LNCAP (cell line): ENCODE measurements around the gene CDKN2B-AS1.
A peak's percentile ranks its signal among the peaks of the same experiment; 100 is the strongest.

Experiments used
- TF ChIP-seq, protein P1 (sequence below): fragments of 450-650 bp; IDR thresholded peaks from 2 replicates; pipeline ENCODE4 v1.5.1; 2017; ENCODE audit warnings: mild to moderate bottlenecking

Gene CDKN2B-AS1

DNA sequence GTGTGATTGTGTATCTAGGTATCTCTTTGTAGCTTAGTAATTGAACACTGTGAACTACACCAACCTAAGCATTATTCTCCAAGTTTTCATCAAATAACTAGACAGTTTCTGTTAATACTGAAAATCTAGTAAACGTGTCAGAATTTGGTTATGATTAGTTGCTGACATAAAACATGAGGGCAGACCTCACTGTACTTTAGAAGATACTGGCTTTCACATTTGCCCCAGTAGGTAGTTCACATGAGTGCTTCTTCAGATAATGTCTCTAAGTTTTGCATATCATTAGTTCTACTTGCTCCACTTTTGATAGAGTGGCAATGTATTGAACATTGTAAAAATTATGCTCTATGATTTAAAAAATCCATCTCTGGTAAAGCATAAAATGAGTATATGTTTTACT lies 7.4 kb downstream of the CDKN2B-AS1 start:
- TF ChIP-seq, protein P1, sequence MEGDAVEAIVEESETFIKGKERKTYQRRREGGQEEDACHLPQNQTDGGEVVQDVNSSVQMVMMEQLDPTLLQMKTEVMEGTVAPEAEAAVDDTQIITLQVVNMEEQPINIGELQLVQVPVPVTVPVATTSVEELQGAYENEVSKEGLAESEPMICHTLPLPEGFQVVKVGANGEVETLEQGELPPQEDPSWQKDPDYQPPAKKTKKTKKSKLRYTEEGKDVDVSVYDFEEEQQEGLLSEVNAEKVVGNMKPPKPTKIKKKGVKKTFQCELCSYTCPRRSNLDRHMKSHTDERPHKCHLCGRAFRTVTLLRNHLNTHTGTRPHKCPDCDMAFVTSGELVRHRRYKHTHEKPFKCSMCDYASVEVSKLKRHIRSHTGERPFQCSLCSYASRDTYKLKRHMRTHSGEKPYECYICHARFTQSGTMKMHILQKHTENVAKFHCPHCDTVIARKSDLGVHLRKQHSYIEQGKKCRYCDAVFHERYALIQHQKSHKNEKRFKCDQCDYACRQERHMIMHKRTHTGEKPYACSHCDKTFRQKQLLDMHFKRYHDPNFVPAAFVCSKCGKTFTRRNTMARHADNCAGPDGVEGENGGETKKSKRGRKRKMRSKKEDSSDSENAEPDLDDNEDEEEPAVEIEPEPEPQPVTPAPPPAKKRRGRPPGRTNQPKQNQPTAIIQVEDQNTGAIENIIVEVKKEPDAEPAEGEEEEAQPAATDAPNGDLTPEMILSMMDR: no peak

DNA sequence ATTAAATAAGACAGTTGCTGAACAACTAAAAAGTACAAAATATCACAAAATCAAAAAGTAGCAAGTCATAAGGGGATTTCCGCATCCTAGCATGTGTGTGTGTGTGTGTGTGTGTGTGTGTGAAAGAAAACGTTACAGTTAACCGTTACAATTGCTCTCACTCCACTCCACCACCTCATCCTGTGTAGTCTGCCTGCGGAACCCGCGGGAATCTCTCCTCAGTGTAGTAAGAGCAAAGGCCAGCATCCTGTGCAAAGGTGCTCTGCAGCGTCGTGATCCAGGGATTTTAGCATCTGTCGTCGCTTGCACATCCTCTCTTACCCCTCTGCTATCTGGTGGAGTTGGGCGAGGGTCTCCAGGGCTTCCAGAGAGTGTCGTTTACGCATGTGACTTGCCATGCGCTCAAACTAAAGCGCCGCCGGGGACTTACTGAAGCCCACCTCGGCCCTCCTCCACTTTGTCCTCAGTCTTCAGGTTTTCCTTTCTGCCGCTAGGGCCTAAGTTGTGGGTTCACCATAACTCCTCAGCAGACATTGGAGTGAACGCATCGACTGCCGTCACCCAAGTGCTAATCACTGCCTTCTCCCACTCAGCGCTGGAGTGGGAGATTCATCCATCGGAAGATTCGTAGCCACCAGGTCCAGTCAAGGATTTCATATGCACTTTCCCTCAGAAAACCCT lies 10.6 kb downstream of the CDKN2B-AS1 start:
- TF ChIP-seq, protein P1: no peak

DNA sequence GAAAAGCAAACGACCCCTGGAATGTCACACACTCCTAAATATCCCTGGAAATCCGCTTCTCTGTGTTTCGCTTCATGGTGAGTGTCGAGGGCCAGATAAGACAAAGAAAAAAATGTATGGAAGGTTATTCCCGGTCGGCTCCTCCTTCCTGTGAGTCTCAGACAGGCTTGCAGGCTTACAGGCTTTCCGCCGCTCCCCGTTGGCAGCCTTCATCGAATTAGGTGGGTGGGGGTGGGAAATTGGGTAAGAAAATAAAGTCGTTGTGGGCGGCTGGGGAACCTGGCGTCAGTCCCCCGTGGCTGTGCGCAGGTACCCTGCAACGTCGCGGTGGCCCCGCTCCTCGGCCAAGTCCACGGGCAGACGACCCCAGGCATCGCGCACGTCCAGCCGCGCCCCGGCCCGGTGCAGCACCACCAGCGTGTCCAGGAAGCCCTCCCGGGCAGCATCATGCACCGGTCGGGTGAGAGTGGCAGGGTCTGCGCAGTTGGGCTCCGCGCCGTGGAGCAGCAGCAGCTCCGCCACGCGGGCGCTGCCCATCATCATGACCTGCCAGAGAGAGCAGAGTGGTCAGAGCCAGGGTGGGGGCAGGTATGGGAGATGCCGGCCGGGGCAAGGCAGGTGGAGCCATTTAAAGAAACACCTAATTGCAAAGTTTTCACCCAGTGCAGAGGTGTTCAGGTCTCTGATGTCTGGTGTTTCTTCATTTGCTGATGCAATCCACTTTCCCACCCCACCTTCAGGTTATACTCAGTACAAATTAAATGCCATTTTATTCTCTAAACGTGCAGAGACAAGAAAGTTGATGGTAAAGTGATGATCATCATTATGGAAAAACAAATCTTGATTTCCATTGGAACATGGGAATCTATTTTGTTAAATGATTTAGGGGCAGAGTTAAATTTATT lies 11.4 kb downstream of the CDKN2B-AS1 start:
- TF ChIP-seq, protein P1: no peak

DNA sequence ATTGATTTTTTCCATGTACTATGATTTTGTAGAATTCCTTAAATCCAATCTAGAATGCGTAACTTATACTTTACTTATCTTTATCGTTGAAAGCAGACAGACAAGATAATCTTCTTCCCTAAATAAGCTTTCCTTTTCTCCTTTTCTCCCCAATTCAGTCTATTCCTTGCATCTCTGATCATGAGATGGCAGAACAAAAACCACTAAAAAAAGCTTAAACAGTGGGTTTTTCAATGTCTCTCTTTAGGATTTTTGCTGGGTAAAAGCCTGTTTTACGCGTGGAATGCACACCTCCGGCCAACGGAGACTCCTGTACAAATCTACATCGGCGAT lies 13.8 kb downstream of the CDKN2B-AS1 start:
- TF ChIP-seq, protein P1: no peak

DNA sequence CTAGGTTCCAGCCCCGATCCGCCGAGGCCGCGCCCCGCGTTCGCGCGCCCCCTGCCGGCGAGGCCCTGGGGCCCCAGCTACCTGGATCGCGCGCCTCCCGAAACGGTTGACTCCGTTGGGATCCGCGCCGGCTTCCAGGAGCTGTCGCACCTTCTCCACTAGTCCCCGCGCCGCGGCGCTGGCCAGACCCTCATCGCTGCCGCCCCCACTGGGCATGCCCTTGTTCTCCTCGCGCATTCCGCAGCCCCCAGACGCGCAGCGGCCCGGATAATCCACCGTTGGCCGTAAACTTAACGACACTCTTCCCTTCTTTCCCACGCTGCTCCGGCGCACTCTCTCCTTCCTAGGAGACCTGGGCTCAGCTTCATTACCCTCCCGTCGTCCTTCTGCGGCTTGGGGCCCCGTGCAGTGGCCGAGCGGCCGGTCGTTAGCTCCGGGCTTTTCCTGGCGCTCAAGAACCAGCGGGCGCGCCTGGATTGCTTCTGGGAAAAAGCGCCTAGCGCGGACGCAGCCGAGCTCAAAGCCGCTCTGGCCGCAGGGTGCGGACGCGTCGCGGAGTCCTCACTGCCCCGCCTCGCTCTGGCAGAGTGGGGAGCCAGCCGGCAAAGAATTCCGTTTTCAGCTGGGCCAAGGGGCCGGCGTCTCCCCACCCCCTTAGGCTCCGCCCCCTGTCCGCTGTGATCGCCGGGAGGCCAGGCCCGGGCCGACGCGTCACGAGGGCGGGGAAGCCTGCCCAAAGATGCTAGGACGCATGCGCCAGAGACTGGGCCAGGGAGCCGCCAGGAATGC lies 14.3 kb downstream of the CDKN2B-AS1 start, which contains the start of gene CDKN2B:
TSS of gene CDKN2B (minus strand) at position 589 of the 789 bp plus-strand sequence. CDS start at position 237, 352 bp downstream.
- TF ChIP-seq, protein P1: peak; percentile 97

DNA sequence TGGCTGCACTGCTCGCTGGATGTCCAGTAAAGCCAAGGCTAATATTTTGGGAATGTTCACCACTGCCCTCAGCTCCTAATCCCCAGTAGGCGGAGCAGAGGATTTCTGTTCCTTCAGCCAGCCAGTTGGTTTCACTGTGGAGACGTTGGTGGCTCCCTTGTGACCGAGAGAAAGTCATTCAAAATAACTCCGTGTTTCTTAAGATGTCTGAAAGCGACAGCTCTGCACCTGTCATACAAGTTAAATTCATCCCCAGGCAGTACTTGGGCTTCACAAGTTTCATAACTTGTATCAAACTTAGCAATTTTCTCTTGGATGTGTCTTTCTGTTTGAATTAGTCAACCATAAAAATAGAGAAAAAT lies 14.9 kb downstream of the CDKN2B-AS1 start:
- TF ChIP-seq, protein P1: no peak

DNA sequence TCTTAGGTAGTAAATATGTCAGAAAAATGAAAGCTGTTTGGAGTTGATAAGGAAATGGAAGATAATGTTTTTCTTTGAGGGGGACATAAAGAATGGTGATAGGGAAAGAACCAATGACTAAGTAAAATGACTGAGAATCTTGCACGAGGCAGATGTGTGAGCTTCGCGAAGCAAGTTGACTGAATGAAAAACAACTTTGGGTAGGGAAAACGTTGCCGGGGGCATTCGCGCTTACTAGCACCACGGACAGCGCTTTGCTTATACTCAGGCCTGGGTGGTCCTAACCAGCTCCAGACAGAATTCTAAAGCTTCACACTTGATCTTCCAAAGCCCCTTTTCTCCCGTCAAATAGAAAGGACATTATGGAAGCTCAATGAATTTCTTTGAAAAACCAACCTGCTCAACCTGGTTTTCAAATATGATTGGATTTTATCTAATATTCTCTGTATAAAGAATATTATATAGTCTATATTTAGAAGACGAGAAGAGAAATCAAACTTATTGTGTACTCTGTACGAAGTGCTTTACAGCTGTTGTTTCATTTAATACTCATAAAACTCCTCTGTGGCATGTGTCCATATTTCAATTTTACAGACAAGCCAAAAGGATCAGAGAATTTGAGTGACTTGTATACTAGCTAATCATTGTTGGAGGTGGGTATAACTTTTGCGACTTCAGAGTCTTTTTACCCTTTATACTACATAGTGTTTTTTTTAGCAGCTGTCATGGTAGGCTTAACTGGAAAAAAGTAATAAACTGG lies 16.5 kb downstream of the CDKN2B-AS1 start:
- TF ChIP-seq, protein P1: no peak
